Measurements from ENCODE around the gene PAH.
"Not testable (repeated sequence)": the region's sequence is repeated elsewhere in the genome, so short reads cannot be mapped to it uniquely, and the experiment has no call there.

Gene PAH

DNA sequence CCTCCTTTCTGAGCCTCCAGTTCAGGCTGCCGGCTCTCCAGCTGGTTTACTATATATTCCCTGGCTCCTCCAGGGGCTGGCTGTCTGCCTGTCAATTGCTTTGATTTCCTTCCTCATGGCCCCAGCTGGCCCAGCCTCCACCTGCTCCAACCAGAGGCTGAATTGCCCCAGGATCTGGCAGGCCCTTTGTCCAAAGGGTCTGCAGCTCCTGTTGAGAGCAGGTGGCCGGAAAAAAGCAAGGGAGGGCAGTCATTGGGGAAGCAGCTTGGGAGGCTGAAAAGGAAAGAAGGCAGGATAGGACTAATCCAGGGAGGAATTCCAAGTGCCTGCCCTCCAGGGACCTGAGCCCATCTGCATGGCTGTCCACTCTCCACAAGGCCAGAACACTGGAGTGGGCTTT, 25.3 kb downstream of the PAH start:
- no peak for DNase-seq (ENCODE audit: low read depth)

DNA sequence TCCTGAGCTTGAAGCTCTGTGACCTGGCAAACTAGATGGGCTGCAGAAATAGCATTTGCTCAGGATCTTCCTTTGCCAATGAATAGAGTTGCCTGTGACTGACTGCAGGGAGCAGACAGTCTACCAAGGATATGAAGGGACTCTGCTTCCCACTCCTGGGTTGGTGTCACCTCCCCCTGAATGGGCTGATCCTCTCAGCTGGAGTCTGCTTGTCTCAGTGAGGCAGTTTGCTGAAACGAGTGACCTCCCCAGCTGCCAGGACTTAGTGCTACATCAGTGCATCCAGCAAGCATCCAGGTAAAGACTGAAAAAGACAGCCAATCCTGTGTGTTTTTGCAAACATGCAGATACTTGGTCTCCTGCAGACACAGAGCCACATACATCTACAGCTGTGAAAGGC, 28.5 kb downstream of the PAH start:
- no peak for DNase-seq (ENCODE audit: low read depth)

GRCh38 chr12:102885043-102885932, 31.8 kb downstream of the PAH start:
- DNase-seq (ENCODE audit: low read depth): no peak

DNA sequence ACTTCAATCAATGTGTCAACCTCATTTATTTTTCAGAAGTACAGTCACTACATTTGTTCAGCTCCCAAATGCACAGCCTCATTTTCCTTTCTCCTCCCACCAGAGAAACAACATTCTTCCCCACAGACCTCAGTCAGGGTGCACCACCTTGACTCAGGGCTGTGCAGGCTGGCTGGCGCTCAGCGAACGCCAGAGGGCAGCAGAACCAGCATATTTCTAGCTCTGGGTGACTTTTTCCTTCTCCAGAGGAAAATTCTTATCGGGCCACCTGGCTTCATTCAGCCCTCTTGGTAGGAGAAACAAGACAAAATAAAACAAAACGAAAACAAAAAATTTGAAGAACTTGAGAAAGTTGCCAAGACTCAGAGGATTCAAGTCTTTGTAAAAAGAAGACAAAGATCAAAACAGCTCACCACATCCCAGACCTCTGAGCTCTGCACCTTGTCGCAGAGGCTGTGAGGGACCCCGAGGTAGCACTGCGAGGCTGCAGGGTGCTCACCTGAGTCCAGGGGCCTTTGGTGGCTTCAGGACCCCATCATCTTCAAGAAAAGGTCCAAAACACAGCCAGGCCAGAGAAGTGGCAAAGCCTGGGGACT, 33.7 kb downstream of the PAH start:
- peak; percentile 23 for DNase-seq (ENCODE audit: low read depth)

GRCh38 chr12:102880783-102881182, 36.3 kb downstream of the PAH start:
- no peak for DNase-seq (ENCODE audit: low read depth)

DNA sequence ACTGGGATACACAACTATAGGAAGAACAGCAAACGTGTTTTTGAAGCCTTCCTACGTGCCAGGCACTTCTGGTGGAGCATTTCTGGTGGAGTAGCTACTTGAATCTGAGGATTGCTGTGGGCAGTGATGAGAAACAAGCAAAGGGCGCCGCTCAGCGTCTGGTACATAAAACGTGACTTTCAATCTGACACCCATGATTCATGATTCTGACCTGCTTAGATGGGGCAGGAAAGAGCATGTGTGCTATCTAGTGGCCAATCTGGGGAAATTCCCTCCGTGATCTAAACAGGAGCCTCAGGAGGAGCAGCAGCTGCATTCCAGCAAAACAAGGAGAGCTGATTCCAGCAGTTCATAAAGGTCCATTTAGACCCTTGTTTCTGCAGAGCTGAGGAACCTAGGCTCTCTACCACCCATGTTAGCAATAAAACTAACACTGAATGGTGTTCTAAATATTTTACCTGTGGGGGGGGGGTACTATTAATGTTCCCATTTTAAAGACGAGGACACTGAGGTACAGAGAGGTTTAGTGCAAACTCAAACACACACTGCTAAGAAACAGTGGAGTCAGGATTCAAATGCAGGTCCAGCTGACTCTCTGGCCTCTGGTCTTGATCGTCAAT, 37.8 kb downstream of the PAH start:
- no peak for DNase-seq (ENCODE audit: low read depth)

DNA sequence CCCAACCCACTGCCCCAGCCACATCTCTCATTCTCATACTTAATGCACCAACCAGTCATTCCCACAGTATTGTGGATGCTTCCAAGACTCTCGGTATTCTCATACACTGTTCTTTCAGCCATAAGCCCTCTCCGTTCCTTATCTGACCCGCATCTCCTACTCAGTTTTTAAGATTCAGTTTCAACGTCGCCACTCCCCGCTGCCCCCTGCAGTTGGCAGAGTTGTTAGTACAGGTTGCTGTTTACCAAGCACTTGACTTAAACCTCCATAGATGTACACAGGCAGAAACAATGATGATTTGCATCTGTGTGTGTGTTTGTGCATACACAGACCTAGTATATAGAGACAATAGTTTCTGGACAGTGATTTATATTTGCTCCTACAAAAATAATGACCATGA, 40.2 kb downstream of the PAH start:
- DNase-seq (ENCODE audit: low read depth): no peak

- DNase-seq (ENCODE audit: low read depth): no peak
Observed at GRCh38 chr12:102874819-102875218, 42.2 kb downstream of the PAH start.

GRCh38 chr12:102873077-102873476, 44.0 kb downstream of the PAH start:
- DNase-seq (ENCODE audit: low read depth): no peak

GRCh38 chr12:102871014-102871413, 46.0 kb downstream of the PAH start:
- no peak for DNase-seq (ENCODE audit: low read depth)

DNA sequence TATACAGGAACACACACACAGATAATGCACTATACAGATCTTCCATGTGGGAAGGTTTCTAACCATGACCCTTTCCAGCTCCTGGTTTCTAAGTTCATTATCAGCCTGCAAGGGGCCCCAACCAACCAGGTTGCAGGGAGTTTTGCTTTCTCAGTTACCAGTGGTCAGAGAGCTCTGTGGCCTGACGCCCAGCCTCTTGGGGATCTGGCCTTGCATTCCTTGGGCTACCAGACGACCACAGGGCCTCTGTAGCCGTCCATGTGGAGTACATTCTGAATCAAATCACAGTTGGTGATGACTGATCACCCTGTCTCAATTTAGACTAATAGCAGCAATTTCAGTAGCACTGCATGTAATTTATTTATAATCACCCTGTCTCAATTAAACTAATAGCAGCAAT, 47.5 kb downstream of the PAH start:
- DNase-seq (ENCODE audit: low read depth): no peak

- DNase-seq (ENCODE audit: low read depth): no peak
Observed at GRCh38 chr12:102865821-102866615, 51.0 kb downstream of the PAH start.

GRCh38 chr12:102862486-102862885, 54.6 kb downstream of the PAH start:
- no peak for DNase-seq (ENCODE audit: low read depth)

- no peak for DNase-seq (ENCODE audit: low read depth)
Observed at GRCh38 chr12:102851246-102851645, 65.8 kb downstream of the PAH start.

GRCh38 chr12:102849722-102850447, 67.2 kb downstream of the PAH start:
- no peak for DNase-seq (ENCODE audit: low read depth)

DNA sequence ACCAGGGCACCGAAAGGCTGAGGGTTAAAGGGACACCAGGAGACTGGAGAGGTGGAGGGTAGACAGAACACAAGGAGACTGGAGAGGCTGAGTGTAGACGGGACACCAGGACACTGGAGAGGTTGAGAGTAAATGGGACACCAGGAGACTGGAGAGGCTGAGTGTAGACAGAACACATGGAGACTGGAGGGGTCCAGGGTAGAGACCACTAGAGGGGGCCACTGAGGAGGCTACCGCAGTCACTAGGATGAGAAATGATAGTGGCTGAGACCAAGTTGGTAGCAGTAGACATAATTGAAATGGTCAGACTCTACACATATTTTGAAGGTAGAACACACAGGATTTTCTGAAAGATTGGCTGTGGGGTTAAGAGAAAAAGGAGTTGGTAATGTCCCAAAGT, 68.2 kb downstream of the PAH start:
- no peak for DNase-seq (ENCODE audit: low read depth)

DNA sequence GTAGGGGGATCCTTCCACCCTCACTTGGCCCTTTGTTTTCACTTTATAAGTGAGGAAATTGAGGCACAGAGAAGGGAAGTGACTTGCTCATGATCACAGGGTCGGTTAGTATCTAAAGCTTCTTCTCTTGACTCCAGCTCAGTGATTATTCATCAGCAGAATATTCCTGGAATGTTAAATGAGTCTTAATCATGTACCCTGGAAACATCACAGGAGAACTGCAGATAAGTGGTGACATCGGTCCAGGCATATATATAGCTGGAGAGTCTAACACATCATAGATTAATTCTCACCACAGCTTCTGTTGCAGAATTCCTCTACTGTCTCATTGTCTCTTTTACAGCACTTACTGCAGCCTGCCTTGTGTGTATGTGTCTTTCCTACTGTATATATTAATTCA, 69.9 kb downstream of the PAH start:
- DNase-seq (ENCODE audit: low read depth): no peak

DNA sequence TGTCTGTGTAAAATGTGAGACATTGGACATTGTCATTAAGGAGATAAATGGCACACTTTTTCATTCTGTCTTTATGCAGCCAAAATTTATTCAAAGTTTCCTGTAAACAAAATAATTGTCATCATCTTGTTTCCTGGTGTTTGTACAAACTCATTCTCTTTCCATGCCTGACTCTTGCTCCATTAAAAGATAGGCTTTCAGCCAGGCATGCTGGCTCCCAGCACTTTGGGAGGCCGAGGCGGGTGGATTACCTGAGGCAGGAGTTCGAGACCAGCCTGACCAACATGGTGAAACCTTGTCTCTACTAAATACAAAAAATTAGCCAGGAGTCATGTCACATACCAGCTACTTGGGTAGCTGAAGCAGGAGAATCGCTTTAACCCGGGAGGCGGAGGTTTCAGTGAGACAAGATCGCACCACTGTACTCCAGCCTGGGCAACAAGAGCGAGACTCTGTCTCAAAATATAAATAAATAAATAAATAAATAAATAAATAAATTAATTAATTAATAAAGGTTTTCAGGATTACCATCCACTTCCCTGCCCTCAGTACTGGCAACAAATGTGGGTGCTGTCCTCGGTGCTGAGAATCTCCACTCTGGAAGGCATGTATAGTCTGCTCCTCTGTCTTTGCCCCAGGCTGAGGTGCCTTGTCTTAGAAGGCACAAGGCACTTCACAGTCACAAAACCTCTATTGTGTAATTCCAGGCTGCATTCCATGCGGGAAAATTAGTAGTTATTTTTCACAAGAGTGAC, 83.2 kb downstream of the PAH start:
- no peak for DNase-seq (ENCODE audit: low read depth)

DNA sequence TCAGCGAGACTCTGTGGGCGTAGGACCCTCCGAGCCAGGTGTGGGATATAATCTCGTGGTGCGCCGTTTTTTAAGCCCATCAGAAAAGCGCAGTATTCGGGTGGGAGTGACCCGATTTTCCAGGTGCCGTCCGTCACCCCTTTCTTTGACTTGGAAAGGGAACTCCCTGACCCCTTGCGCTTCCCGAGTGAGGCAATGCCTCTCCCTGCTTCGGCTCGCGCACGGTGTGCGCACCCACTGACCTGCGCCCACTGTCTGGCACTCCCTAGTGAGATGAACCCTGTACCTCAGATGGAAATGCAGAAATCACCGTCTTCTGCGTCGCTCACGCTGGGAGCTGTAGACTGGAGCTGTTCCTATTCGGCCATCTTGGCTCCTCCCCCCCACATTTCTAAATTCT, 84.2 kb downstream of the PAH start:
- DNase-seq (ENCODE audit: low read depth): not testable (repeated sequence)

- no peak for DNase-seq (ENCODE audit: low read depth)
Observed at GRCh38 chr12:102824218-102824835, 92.7 kb downstream of the PAH start.

DNA sequence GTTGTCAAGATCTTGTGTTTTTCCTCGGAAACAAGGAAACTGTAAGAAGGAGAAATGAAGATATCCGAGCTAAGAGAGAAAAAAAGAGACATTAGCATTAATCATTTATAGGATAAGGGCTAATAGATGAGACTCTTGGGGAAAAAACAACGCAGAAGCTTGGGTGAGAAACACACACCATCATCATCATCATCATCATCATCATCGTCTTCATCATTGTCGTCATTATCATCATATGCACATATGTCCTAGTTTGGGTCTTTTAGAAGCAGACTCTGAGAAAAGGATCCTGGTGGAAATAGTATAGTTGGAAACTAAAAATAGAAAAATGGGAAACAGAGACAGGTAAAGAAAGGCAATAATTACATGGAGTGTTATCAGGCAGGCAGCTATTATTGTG, 95.9 kb downstream of the PAH start:
- no peak for DNase-seq (ENCODE audit: low read depth)

Measured in activated T-cell treated with anti-CD3 and anti-CD28 coated beads for 24 hours (primary cell).